ENCODE results near the gene ZSCAN29. TPM values are rescaled to one million over a fixed set of nuclear protein-coding genes. Genes with fewer than 3 reads are reported as not detected.

Gene ZSCAN29
- total and polyA plus RNA-seq, 10 of the 15 experiments (the other 5 are each of a cell fraction or from before 2014, with no cell fraction given) = 1.7 to 26.0 (median 14.6) TPM

GRCh38 chr15:43316016-43316970 is 54.5 kb downstream of the ZSCAN29 start:
- CTCF ChIA-PET = no interaction called here

DNA sequence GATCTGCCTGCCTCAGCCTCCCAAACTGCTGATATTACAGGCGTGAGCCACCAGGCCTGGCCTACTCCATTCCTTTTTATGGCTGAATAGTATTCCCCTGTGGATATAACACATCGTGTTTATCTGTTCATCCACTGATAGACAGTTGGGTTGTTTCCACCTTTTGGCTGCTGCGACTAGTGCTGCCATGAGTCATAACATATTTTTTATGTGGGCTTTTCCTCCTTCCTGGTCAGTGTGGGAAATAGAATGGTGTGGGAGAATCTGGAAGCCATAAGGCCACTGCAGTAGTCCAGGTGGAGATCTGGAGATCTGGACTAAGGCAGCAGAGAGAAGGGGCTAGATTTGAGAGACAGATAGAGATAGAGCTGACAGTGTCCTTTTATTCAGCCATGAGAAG is 56.7 kb downstream of the ZSCAN29 start:
- no peak overlapping the region for H3K9ac ChIP-seq (ENCODE audit: control insufficient read depth, insufficient read depth, low read length)
- H2AFZ ChIP-seq (ENCODE audit: control insufficient read depth, low read depth, low read length) = no peak overlapping the region
- H3K27me3 ChIP-seq (replicated peaks in 1 of 2; ENCODE audit: control insufficient read depth in 2 of 2, insufficient read depth in 2 of 2, low read length in 1 of 2) = peaks cover 0 to 2% of the 10 kb centered on the region in 2 experiments; a peak in 1 of 4 replicates
- 19% methylated on average over 3 of the region's 3 CpGs for WGBS (ENCODE audit: insufficient coverage, insufficient replicate concordance, low lambda C conversion rate, missing lambda C conversion rate)
- DNase-seq (ENCODE audit: low read depth, low spot score) (no peak), FAIRE-seq (no peak), ATAC-seq (no peak)
- H3K79me2 ChIP-seq (ENCODE audit: control insufficient read depth, insufficient read depth, low read length) = no peaks in the 10 kb centered on the region
- in situ Hi-C loops (cut with MboI) = no loop called here
- no TSS peak for BruUV-seq (replicated peaks)
- no peak overlapping the region for H3K27ac ChIP-seq (ENCODE audit: control insufficient read depth, insufficient read depth)
- TF ChIP-seq SUPT20H (IDR thresholded peaks at IDR 0.05; ENCODE audit: borderline replicate concordance, control insufficient read depth, low read depth, low read length) = no peak
- TF ChIP-seq ZNF384 (IDR thresholded peaks at IDR 0.05; ENCODE audit: borderline replicate concordance, low read depth, low read length) = no peak
- no peak for TF ChIP-seq RCOR1 (conservative IDR thresholded peaks at IDR 0.05; ENCODE audit: low read depth, low read length)
- TF ChIP-seq KAT2A (conservative IDR thresholded peaks at IDR 0.05; ENCODE audit: control insufficient read depth, low read depth, low read length) = no peak
- TF ChIP-seq RFX5 (IDR thresholded peaks at IDR 0.05; ENCODE audit: low read depth, low read length) = no peak
- TF ChIP-seq MEF2B (IDR thresholded peaks at IDR 0.05; ENCODE audit: partially characterized antibody, poor library complexity, severe bottlenecking) = no peak
- no peak for TF ChIP-seq MTA3 (IDR thresholded peaks at IDR 0.05; ENCODE audit: borderline replicate concordance, low read length)
- TF ChIP-seq TAF1 (IDR thresholded peaks at IDR 0.05; ENCODE audit: borderline replicate concordance, low read depth, low read length) = no peak
- no peak for TF ChIP-seq PBX3 (IDR thresholded peaks at IDR 0.05; ENCODE audit: insufficient replicate concordance, low read depth, low read length)
- ChIA-PET SMC1A (ENCODE audit: uncharacterized antibody, unreplicated experiment) (interaction anchor here (1.5 kb wide), 1 partner anchor 89 kb away, joined by 3 read pairs; no protein-coding TSS in a partner anchor), RAD21 (ENCODE audit: unreplicated experiment) (no interaction called here), POLR2A (interaction anchor here (0.7 kb wide), 1 partner anchor 257 kb away, joined by 4 read pairs; no protein-coding TSS in a partner anchor), CTCF (no interaction called here)
- H3K4me3 ChIP-seq = no peak overlapping the region
- no peaks in the 10 kb centered on the region for H3K9me3 ChIP-seq (replicated peaks; ENCODE audit: control insufficient read depth, insufficient read depth, low read length)
- no peaks in the 10 kb centered on the region for H3K4me1 ChIP-seq (ENCODE audit: control insufficient read depth, insufficient read depth, low read length)
- H3K4me2 ChIP-seq (ENCODE audit: control insufficient read depth, insufficient read depth) = no peak overlapping the region
- intact Hi-C loops (cut with micrococcal nuclease; ENCODE audit: unreplicated experiment) = no loop called here
- H4K20me1 ChIP-seq (ENCODE audit: control insufficient read depth, insufficient read depth) = no peaks in the 10 kb centered on the region
- no peaks in the 10 kb centered on the region for H3K36me3 ChIP-seq (ENCODE audit: control insufficient read depth in 2 of 2, insufficient read depth in 2 of 2, low read length in 1 of 2)

More at GRCh38 chr15:43316016-43316970, 54.5 kb downstream of the ZSCAN29 start:
- Histone ChIP-seq H3K36me3 (ENCODE audit: control insufficient read depth in 2 of 2, insufficient read depth in 2 of 2, low read length in 1 of 2) (no peaks in the 10 kb centered on the region), H3K9ac (ENCODE audit: control insufficient read depth, insufficient read depth, low read length) (no peak overlapping the region), H3K4me3 (no peak overlapping the region), H3K27ac (ENCODE audit: control insufficient read depth, insufficient read depth) (no peak overlapping the region), H4K20me1 (ENCODE audit: control insufficient read depth, insufficient read depth) (no peaks in the 10 kb centered on the region), H2AFZ (ENCODE audit: control insufficient read depth, low read depth, low read length) (no peak overlapping the region), H3K4me1 (ENCODE audit: control insufficient read depth, insufficient read depth, low read length) (no peaks in the 10 kb centered on the region), H3K9me3 (replicated peaks; ENCODE audit: control insufficient read depth, insufficient read depth, low read length) (no peaks in the 10 kb centered on the region), H3K79me2 (ENCODE audit: control insufficient read depth, insufficient read depth, low read length) (no peaks in the 10 kb centered on the region), H3K4me2 (ENCODE audit: control insufficient read depth, insufficient read depth) (no peak overlapping the region), H3K27me3 (replicated peaks in 1 of 2; ENCODE audit: control insufficient read depth in 2 of 2, insufficient read depth in 2 of 2, low read length in 1 of 2) (no peaks in the 10 kb centered on the region)
- intact Hi-C loops (cut with micrococcal nuclease; ENCODE audit: unreplicated experiment) (no loop called here), in situ Hi-C loops (cut with MboI) (no loop called here)
- ChIA-PET POLR2A (interaction anchor here (1.4 kb wide), 1 partner anchor 11 kb away, joined by 3 read pairs; no protein-coding TSS in a partner anchor), RAD21 (ENCODE audit: unreplicated experiment) (no interaction called here), SMC1A (ENCODE audit: uncharacterized antibody, unreplicated experiment) (no interaction called here)
- 44% methylated on average over 6 of the region's 6 CpGs for WGBS (ENCODE audit: insufficient coverage, insufficient replicate concordance, low lambda C conversion rate, missing lambda C conversion rate)
- DNase-seq (ENCODE audit: low read depth, low spot score) = no peak
- ATAC-seq = no peak
- BruUV-seq (replicated peaks) = no TSS peak
- no peak for FAIRE-seq
- TF ChIP-seq ZNF622 (IDR thresholded peaks at IDR 0.05) (no peak), POLR2AphosphoS2 (IDR thresholded peaks at IDR 0.05; ENCODE audit: low read depth, low read length) (no peak), MYB (IDR thresholded peaks at IDR 0.05; ENCODE audit: borderline replicate concordance, low read depth, low read length) (no peak), ETV6 (conservative IDR thresholded peaks at IDR 0.05 in 1 of 2, IDR thresholded peaks at IDR 0.05 in 1 of 2; ENCODE audit: borderline replicate concordance in 1 of 2, low read depth in 1 of 2) (no peak)
- TF ChIP-seq, protein P1, sequence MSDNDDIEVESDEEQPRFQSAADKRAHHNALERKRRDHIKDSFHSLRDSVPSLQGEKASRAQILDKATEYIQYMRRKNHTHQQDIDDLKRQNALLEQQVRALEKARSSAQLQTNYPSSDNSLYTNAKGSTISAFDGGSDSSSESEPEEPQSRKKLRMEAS (IDR thresholded peaks at IDR 0.05; ENCODE audit: low read depth, low read length) = no peak
